IPS-18a (cell line): ENCODE results near the gene CCDC136.

Experiments used
- H3K27ac ChIP-seq: one replicate; pipeline ENCODE4 v1.5.1; 2013; ENCODE audit warnings: low read length
- H3K27me3 ChIP-seq: one replicate; pipeline ENCODE4 v1.6.1; 2013; ENCODE audit warnings: mild to moderate bottlenecking, low read length; ENCODE audit not compliant: control insufficient read depth, insufficient read depth
- H3K36me3 ChIP-seq: one replicate; pipeline ENCODE4 v1.6.1; 2013; ENCODE audit warnings: low read depth, low read length; ENCODE audit not compliant: control insufficient read depth
- H3K4me1 ChIP-seq: one replicate; pipeline ENCODE4 v1.6.1; 2013; ENCODE audit warnings: low read depth, low read length; ENCODE audit not compliant: control insufficient read depth
- H3K4me3 ChIP-seq: one replicate; pipeline ENCODE4 v1.5.1; 2013; ENCODE audit warnings: low read length
- H3K9ac ChIP-seq: one replicate; pipeline ENCODE4 v1.6.1; 2013; ENCODE audit warnings: mild to moderate bottlenecking, low read length, moderate library complexity
- H3K9me3 ChIP-seq: one replicate; pipeline ENCODE4 v1.6.1; 2013; ENCODE audit warnings: low read depth, low read length; ENCODE audit not compliant: control insufficient read depth

CCDC136 gene

GRCh38 chr7:128843938-128844621 is 52.3 kb downstream of the CCDC136 start:
- H3K27ac ChIP-seq, result no peak overlapping the region
- no peaks in the 10 kb centered on the region for H3K4me1 ChIP-seq
- no peaks in the 10 kb centered on the region for H3K27me3 ChIP-seq
- H3K36me3 ChIP-seq, result no peaks in the 10 kb centered on the region
- H3K9me3 ChIP-seq, result no peaks in the 10 kb centered on the region
- no peak overlapping the region for H3K9ac ChIP-seq
- no peak overlapping the region for H3K4me3 ChIP-seq

- no peak overlapping the region for H3K9ac ChIP-seq
- H3K27ac ChIP-seq, result no peak overlapping the region
- H3K27me3 ChIP-seq, result no peaks in the 10 kb centered on the region
- no peak overlapping the region for H3K4me3 ChIP-seq
- no peaks in the 10 kb centered on the region for H3K9me3 ChIP-seq
- no peaks in the 10 kb centered on the region for H3K36me3 ChIP-seq
- H3K4me1 ChIP-seq, result no peaks in the 10 kb centered on the region
Measured at GRCh38 chr7:128844777-128845311, 53.1 kb downstream of the CCDC136 start.

- Histone ChIP-seq H3K27me3 (no peaks in the 10 kb centered on the region), H3K36me3 (no peaks in the 10 kb centered on the region), H3K9ac (no peak overlapping the region)
Measured at GRCh38 chr7:128845475-128845874, 53.7 kb downstream of the CCDC136 start.

DNA sequence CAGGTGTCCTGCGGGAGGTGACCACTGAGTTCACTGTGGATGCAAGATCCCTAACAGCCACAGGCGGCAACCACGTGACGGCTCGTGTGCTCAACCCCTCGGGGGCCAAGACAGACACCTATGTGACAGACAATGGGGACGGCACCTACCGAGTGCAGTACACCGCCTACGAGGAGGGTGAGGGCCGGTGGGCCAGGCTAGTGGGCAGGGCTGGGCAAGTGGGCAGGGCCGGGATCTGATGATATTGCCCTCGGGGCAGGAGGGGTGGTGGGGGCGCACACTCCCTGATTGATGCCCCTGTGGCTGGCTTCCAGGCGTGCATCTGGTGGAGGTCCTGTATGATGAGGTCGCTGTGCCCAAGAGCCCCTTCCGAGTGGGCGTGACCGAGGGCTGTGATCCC is 54.2 kb downstream of the CCDC136 start:
- H3K9ac ChIP-seq, result no peak overlapping the region
- H3K9me3 ChIP-seq, result no peaks in the 10 kb centered on the region
- H3K4me1 ChIP-seq, result no peaks in the 10 kb centered on the region
- no peaks in the 10 kb centered on the region for H3K27me3 ChIP-seq
- no peak overlapping the region for H3K4me3 ChIP-seq
- no peaks in the 10 kb centered on the region for H3K36me3 ChIP-seq
- H3K27ac ChIP-seq, result no peak overlapping the region

More at GRCh38 chr7:128845475-128845874, 53.7 kb downstream of the CCDC136 start:
- H3K27ac ChIP-seq, result no peak overlapping the region
- no peaks in the 10 kb centered on the region for H3K4me1 ChIP-seq
- H3K9me3 ChIP-seq, result no peaks in the 10 kb centered on the region
- no peak overlapping the region for H3K4me3 ChIP-seq

- no peaks in the 10 kb centered on the region for H3K4me1 ChIP-seq
- H3K9ac ChIP-seq, result no peak overlapping the region
- no peaks in the 10 kb centered on the region for H3K27me3 ChIP-seq
- no peak overlapping the region for H3K4me3 ChIP-seq
- no peaks in the 10 kb centered on the region for H3K9me3 ChIP-seq
- H3K27ac ChIP-seq, result no peak overlapping the region
- H3K36me3 ChIP-seq, result no peaks in the 10 kb centered on the region
Measured at GRCh38 chr7:128846781-128847444, 55.1 kb downstream of the CCDC136 start.

DNA sequence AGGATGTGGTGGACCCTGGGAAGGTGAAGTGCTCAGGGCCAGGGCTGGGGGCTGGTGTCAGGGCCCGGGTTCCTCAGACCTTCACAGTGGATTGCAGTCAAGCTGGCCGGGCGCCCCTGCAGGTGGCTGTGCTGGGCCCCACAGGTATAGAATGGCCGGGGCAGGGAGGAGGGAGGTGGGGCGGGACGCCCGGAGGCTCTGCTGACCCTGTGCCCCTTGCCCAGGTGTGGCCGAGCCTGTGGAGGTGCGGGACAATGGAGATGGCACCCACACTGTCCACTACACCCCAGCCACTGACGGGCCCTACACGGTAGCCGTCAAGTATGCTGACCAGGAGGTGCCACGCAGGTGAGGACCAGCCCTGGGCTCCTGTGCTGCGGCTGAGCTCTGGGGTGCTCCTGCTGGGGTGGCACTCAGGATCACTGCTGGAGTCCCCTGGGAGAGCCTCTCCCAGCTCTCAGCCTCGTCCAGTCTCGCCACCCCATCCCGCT is 56.0 kb downstream of the CCDC136 start:
- Histone ChIP-seq H3K4me3 (no peak overlapping the region), H3K27me3 (no peaks in the 10 kb centered on the region), H3K36me3 (no peaks in the 10 kb centered on the region), H3K4me1 (no peaks in the 10 kb centered on the region), H3K9ac (no peak overlapping the region), H3K9me3 (no peaks in the 10 kb centered on the region), H3K27ac (no peak overlapping the region)

DNA sequence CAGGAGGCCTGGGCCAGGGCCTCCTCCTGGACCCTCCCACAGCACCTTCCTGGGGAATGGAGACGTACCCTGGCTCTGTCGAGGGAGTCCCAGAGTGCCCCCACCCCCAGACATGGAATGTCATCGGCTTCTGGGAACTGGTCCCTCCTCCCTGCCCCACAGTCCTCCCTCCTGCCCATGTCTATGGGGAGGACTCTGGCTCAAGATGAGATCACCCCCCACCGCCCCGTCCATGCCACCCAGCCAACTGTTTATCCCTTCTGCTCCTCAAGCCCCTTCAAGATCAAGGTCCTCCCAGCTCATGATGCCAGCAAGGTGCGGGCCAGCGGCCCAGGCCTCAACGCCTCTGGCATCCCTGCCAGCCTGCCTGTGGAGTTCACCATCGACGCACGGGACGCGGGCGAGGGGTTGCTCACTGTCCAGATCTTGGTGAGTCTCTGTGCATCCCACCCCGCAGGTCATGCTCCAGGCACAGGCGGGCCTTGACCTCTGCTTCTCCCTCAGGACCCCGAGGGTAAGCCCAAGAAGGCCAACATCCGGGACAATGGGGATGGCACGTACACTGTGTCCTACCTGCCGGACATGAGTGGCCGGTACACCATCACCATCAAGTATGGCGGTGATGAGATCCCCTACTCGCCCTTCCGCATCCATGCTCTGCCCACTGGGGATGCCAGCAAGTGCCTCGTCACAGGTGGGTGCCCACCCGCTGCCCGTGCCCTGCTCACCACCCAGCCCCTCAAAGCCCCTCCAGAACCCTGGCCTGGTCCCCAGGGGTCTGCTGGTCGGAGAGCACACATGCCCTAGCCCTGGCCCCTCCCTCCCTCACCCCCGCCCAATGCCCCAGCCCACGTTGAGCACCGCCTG is 56.8 kb downstream of the CCDC136 start:
- Histone ChIP-seq H3K4me3 (no peak overlapping the region), H3K9me3 (no peaks in the 10 kb centered on the region), H3K4me1 (no peaks in the 10 kb centered on the region), H3K36me3 (no peaks in the 10 kb centered on the region), H3K27ac (no peak overlapping the region), H3K27me3 (no peaks in the 10 kb centered on the region), H3K9ac (no peak overlapping the region)

GRCh38 chr7:128849156-128849515 is 57.4 kb downstream of the CCDC136 start:
- H3K27me3 ChIP-seq, result no peaks in the 10 kb centered on the region
- H3K36me3 ChIP-seq, result no peaks in the 10 kb centered on the region
- no peak overlapping the region for H3K9ac ChIP-seq
- H3K4me1 ChIP-seq, result no peaks in the 10 kb centered on the region
- H3K27ac ChIP-seq, result no peak overlapping the region
- no peak overlapping the region for H3K4me3 ChIP-seq
- no peaks in the 10 kb centered on the region for H3K9me3 ChIP-seq

GRCh38 chr7:128849804-128850490 is 58.2 kb downstream of the CCDC136 start:
- no peaks in the 10 kb centered on the region for H3K27me3 ChIP-seq
- H3K4me3 ChIP-seq, result no peak overlapping the region
- no peak overlapping the region for H3K27ac ChIP-seq
- H3K36me3 ChIP-seq, result no peaks in the 10 kb centered on the region
- H3K9ac ChIP-seq, result no peak overlapping the region
- no peaks in the 10 kb centered on the region for H3K9me3 ChIP-seq
- no peaks in the 10 kb centered on the region for H3K4me1 ChIP-seq

GRCh38 chr7:128852537-128853254 is 60.9 kb downstream of the CCDC136 start:
- no peak overlapping the region for H3K9ac ChIP-seq
- no peaks in the 10 kb centered on the region for H3K4me1 ChIP-seq
- no peak overlapping the region for H3K4me3 ChIP-seq
- H3K27ac ChIP-seq, result no peak overlapping the region
- no peaks in the 10 kb centered on the region for H3K36me3 ChIP-seq
- H3K27me3 ChIP-seq, result no peaks in the 10 kb centered on the region
- no peaks in the 10 kb centered on the region for H3K9me3 ChIP-seq
